Measurements from ENCODE around the gene ITIH5.

DNA sequence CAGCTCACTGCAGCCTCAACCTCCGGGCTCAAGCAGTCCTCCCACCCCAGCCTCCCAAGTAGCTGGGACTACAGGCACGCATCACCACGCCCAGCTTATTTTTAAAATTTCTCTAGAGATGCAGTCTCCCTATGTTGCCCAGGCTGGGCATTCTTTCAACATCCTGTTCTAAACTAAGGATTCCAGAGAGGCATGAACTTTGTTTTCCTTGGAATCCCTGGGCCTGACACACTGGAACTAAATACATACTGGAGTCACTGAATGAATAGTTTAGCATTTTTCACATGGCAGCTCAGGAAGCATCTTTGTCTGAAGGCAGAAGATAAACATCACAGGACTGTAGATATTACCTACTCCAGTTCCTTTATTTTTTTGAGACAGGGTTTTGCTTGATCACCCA lies 108.7 kb downstream of the ITIH5 start:
- no peak for TF ChIP-seq POLR2A (IDR thresholded peaks at IDR 0.05; ENCODE audit: low read depth, low read length)
- TF ChIP-seq SPI1 (IDR thresholded peaks at IDR 0.05; ENCODE audit: low read depth, low read length) = no peak
- TF ChIP-seq POLR2AphosphoS5 (IDR thresholded peaks at IDR 0.05; ENCODE audit: low read depth, low read length) = no peak
- no peak for TF ChIP-seq TAF1 (IDR thresholded peaks at IDR 0.05; ENCODE audit: low read depth, low read length)
- no peak for TF ChIP-seq POU2F2 (IDR thresholded peaks at IDR 0.05; ENCODE audit: low read depth, low read length)
- TF ChIP-seq PAX5 (IDR thresholded peaks at IDR 0.05; ENCODE audit: insufficient read depth, low read length, severe bottlenecking) = no peak

All from GM12891 (cell line).